GM18505 (cell line): Measurements from ENCODE around the gene ZNF24.
A peak's percentile ranks its signal among the peaks of the same experiment; 100 is the strongest.

Source experiments
- ATAC-seq: cut with Tn5 transposase; IDR thresholded peaks from one replicate; pipeline ENCODE4 v1.9.1; 2021; ENCODE audit not compliant: unreplicated experiment
- POLR2A ChIP-seq: IDR thresholded peaks from 4 replicates; pipeline ENCODE4 v1.6.1; 2011; ENCODE audit warnings: borderline replicate concordance; ENCODE audit not compliant: insufficient read depth, insufficient read length; ENCODE audit errors: extremely low read depth

Gene ZNF24

GRCh38 chr18:35343936-35344735, at the start of gene ZNF24:
ZNF24 (minus strand) TSS chr18:35344420; CDS start chr18:35340650, 3,770 bp downstream.
- ATAC-seq = peak; percentile 90
- TF ChIP-seq POLR2A = peak; percentile 88

GRCh38 chr18:35393716-35394115, 49.5 kb upstream of the ZNF24 start:
- TF ChIP-seq POLR2A = no peak
- ATAC-seq = no peak

- TF ChIP-seq POLR2A = no peak
- no peak for ATAC-seq
Measured at GRCh38 chr18:35392375-35392774, 48.2 kb upstream of the ZNF24 start.

- no peak for TF ChIP-seq POLR2A
Measured at GRCh38 chr18:35390951-35391700, 46.9 kb upstream of the ZNF24 start.

GRCh38 chr18:35389095-35389618, 44.9 kb upstream of the ZNF24 start:
- no peak for ATAC-seq
- no peak for TF ChIP-seq POLR2A

More at GRCh38 chr18:35390951-35391700, 46.9 kb upstream of the ZNF24 start:
- ATAC-seq = no peak

GRCh38 chr18:35387152-35387571, 42.9 kb upstream of the ZNF24 start:
- ATAC-seq = no peak
- TF ChIP-seq POLR2A = no peak

- peak; percentile 78 for ATAC-seq
- TF ChIP-seq POLR2A = no peak
Measured at GRCh38 chr18:35386600-35387100, 42.4 kb upstream of the ZNF24 start.

GRCh38 chr18:35383136-35383535, 38.9 kb upstream of the ZNF24 start:
- ATAC-seq = no peak
- TF ChIP-seq POLR2A = no peak

GRCh38 chr18:35379421-35379820, 35.2 kb upstream of the ZNF24 start:
- ATAC-seq = no peak
- TF ChIP-seq POLR2A = no peak

GRCh38 chr18:35378574-35378896, 34.3 kb upstream of the ZNF24 start:
- no peak for TF ChIP-seq POLR2A
- no peak for ATAC-seq

GRCh38 chr18:35377875-35378573, 33.8 kb upstream of the ZNF24 start:
- no peak for TF ChIP-seq POLR2A
- no peak for ATAC-seq

GRCh38 chr18:35376742-35377695, 32.8 kb upstream of the ZNF24 start, which contains the start of gene ZNF396:
ZNF396 (minus strand) TSS chr18:35377337; CDS start chr18:35374292, 3,045 bp downstream.
- TF ChIP-seq POLR2A = no peak
- peak; percentile 84 for ATAC-seq
